GM18526 (cell line): Measurements from ENCODE around the gene CLMP.

Experiments used
- POLR2A ChIP-seq: IDR thresholded peaks from 3 replicates; pipeline ENCODE4 v1.6.1; 2011; ENCODE audit not compliant: insufficient read length; ENCODE audit errors: extremely low read depth

CLMP gene, protein sequence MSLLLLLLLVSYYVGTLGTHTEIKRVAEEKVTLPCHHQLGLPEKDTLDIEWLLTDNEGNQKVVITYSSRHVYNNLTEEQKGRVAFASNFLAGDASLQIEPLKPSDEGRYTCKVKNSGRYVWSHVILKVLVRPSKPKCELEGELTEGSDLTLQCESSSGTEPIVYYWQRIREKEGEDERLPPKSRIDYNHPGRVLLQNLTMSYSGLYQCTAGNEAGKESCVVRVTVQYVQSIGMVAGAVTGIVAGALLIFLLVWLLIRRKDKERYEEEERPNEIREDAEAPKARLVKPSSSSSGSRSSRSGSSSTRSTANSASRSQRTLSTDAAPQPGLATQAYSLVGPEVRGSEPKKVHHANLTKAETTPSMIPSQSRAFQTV

GRCh38 chr11:123195188-123196059 lies at the start of gene CLMP:
Gene CLMP (minus strand): TSS chr11:123195248. CDS start chr11:123194940, 308 bp downstream.
- TF ChIP-seq POLR2A, result no peak

DNA sequence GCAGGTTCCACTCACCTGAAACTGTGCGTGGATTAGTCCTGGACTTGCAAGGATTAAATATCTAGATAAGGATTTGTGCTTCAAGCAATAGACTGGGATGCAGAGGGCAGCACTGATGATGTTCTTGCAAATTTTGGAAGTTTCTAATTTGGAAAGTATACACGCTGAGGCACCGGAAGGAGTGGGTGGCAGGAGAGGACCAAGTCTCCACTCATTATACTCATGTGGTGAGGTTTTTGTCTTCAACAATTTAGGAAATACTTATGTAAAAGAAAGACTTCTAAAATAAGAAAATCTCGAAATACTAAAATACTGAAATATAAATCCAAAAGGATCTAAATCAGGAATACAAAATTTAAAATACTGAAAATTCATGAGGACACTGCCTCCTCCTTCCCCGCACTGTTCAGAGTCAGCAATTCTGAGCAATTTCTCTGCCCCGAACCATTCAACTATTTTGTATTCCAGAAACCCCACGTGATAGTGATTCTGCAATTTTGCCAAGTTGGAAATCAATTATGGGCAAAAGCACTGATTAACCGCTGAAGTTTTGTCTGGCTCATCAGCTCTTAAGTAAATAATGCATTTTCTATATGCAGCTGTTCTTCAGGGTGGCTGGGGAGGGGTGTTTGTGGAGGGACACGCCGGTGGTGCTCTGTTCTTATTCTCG lies 47.0 kb upstream of the CLMP start:
- no peak for TF ChIP-seq POLR2A

- no peak for TF ChIP-seq POLR2A
Measured at GRCh38 chr11:123241294-123241693, 46.2 kb upstream of the CLMP start.

GRCh38 chr11:123239191-123240150 lies 44.4 kb upstream of the CLMP start:
- no peak for TF ChIP-seq POLR2A

DNA sequence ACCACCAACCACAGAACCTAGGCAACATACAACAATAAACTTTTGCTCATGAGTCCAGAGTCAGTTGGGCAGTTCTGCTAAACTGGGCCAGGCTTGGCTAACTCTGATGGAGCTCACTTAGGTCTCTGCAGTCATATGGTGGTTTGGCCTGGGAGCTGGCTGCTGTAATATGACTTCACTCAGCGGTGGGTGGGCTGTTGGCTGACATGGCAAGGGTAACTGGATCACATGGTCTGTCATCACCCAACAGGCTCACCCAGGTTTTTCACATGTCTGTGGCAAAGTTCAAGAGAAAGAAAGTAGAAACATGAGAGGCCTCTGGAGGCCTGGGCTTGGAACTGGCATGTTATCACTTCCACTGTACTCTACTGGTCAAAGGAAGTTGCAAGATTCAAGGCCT lies 43.2 kb upstream of the CLMP start:
- TF ChIP-seq POLR2A, result no peak

- TF ChIP-seq POLR2A, result no peak
Measured at GRCh38 chr11:123236879-123237278, 41.8 kb upstream of the CLMP start.

- TF ChIP-seq POLR2A, result no peak
Measured at GRCh38 chr11:123235656-123236261, 40.7 kb upstream of the CLMP start.

- no peak for TF ChIP-seq POLR2A
Measured at GRCh38 chr11:123235117-123235655, 40.1 kb upstream of the CLMP start.

DNA sequence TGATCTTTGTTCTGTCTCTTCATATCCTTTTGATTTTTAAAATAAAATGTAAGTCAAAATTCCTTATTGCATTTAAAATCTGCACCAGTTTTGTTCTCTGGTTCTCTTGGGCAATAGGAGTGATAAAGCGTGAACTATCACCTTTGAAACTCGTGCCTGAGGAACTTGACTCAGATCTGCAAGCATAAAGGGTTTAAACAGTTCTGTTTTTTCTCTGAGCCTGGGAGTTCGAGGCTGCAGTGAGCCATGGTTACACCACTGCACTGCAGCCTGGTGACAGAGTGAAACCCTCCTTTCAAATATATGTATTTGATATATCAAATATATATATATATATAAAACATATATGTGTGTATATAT lies 38.9 kb upstream of the CLMP start:
- TF ChIP-seq POLR2A, result no peak

GRCh38 chr11:123233280-123233974 lies 38.4 kb upstream of the CLMP start:
- no peak for TF ChIP-seq POLR2A

- no peak for TF ChIP-seq POLR2A
Measured at GRCh38 chr11:123231777-123232176, 36.7 kb upstream of the CLMP start.

GRCh38 chr11:123231256-123231655 lies 36.2 kb upstream of the CLMP start:
- no peak for TF ChIP-seq POLR2A

DNA sequence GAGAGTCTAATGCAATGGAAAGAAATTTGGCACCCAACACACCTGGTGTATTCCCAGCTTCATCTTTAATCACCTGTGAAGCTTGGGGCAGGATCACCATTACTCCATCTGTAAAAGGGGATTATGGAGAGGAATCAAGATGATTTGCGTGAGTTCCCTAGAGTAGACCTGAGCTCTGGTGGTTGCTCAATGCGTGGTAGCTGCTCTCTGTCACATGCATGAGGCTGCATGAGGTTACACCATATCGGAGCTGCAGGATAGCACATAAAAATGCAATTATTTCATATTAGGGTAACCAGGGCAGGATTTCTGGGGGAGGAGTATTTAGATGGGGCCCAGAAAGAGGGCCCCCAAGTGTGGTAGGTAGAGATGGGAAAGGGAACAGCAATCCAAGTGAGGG lies 35.3 kb upstream of the CLMP start:
- TF ChIP-seq POLR2A, result no peak

DNA sequence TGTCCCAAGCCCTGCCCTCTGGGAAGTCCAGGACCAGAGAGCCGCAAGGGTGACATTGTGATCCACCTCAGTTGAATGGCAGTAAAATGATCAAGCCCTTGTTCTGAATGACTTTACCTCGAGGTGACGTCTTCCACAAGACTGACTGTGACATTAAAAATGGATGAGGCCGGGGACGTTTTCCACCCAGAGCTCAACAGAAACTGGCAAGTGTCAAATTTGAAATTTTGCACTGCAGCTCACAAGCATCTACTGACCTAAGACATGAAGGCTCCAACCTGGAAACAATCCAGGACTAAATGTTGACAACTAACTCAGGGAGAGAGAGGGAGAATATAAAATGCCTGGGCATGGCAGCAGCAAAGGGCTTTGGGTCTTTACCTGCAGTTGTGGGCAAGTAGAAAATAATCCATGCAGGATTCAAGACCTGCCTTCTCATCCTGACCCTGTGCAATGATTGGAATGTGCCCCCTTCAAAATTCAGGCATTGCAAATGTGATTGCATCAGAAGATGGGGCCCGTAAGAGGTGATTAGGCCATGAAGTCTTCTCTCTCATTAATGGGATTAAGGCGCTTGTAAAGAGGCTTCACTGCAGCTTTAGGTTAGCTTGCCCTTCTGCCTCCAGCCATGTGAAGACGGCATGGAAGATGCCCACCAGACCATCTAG lies 33.6 kb upstream of the CLMP start:
- no peak for TF ChIP-seq POLR2A
